ENCODE data around the gene TCF7L2.

TCF7L2 gene

DNA sequence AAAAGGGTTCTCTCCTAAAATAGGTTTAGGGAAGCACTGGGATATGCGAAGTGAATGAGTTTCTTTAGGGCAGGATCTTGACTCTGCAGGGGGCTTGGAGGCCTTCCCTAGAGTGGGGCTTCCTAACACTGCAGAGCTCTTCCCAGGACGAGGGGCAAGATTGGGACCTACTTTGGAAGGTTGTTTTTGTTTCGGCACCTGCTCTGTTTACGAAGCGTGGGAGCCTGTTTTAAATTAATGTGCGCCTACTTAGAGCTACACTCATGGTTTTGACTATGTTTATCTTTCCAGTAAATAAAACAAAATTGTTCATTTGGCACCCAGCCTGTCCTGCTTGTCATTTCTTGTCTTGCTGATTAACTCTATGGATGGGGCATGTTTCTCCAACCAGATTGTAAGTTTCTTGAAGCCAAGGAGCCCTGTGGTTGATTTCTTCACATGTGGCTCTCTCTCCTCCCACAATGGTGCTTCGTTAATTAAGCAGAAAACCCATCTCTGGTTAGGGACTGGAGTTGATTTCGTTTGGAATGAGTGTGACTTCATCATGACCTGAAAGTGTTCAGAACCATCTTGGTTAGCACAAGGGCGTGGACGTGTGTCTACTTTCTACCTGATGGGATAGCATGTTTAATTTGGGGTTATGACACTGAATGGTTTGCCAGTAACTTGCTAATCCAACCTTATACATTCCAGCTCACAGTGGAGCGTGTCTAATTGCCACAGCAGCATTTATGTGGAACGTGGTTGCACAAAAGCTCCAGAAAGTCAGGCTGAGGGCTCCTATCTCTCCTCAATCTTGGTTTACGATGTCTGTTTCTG, 98.1 kb downstream of the TCF7L2 start:
- DNase-seq = peak; percentile 2

DNA sequence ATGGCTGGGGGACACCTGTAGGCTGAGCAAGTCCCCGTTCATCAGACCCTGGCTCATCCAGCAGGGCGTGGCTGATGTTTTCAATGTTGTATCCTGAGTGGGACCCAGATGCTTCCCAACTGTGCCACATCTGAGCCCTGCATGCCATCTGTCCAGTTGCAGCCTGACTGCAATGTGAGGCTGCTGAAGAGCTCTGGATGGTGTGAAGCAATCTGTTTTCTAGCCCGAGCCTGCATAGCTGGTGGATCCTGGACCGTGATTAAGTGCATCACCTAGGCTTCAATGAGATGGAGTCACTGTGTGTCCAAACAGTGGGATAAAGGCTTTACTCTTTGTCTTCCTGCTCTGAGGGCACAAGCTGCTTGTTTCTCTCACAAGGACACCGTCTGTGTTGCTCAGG, 99.8 kb downstream of the TCF7L2 start:
- peak; percentile 11 for DNase-seq

DNA sequence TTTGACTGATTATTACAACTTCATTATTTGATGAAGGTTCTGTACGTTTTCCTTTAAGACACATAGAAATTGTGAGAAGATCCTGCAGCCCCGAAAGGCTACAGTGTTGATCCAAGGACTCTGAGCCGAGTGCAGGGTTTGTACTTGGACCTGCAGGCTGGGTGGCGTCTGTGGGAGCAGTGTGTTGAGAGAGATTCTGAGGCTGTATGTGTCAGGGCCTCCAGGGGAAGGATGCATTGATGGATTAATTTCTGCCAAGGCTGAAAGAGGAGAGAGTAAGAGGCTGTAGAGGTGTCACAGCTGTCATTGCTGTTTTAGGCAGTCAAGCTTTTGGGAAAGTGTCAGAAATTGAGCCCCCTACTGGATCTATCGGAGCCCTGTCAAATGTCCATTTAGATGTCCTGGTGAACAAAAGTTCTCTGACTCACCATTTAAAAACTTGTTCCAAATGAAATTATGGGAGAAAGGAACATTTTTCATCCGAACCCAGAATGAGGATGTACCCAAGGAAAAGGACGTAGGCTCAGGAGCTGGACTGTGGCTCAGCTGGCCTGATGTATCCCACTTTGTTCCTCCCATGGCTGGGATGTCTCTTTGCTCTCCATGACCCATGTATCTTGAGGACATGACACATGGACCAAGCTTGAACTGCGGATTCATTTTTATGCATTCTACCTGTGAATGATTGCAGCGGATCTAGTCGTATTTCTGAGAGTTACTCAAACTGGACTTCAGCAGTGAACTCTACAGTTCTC, 102.2 kb downstream of the TCF7L2 start:
- DNase-seq = peak; percentile 16

DNA sequence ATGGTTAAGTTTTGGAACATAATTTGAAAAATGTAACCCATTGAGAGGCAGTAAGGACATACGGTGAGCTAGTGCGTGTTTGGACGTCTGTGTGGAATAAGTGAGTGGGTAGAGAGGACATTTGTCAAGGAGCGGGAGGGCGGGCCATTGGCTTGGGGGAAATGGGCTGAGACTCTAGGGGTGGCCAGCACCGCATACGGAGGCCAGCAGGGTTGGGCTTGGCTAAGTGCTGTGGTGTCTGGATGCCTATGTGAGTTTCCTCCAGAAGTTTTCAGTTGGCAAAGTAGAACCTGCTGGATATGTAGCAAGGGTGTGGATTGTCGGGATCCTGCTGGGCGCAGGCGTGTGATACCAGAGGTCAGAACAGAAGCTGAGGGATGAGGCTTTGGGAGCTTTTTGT, 103.0 kb downstream of the TCF7L2 start:
- peak; percentile 62 for DNase-seq

DNA sequence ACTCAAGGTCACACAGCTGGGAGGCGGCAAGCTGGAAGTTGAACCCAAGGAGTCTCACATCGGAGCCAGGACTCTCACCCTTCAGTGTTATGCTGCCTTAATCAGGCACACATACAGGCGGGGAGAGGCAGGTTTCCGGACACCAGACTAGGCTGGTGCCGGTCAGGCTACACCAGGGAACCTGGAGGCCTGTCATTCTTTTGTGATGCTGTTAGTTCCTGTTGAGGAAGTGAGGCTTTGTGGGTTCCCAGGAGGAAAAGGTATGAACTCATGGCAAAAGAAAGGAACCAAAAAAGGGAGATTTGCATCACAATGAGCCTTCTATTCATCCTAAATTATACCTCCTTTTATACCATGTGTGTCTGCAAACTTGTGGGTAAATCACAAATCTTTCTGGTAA, 103.8 kb downstream of the TCF7L2 start:
- DNase-seq = peak; percentile 28

DNA sequence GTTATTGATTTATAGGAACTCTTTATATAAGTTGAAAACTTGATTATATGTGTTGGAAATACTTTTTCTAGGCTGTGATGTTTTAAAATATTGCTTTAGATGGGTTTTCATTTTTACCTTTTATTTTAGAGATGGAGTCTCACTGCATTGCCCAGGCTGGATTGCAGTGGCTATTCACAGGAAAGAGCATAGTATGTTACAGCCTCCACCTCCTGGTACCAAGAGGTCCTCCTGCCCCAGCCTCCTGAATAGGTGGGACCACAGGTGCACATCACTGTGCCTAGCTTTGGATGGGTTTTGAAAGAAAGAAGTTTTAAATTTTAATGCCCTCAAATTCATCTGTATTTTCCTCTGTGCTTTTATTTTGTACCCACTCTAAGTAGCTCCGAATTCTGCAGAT, 105.4 kb downstream of the TCF7L2 start:
- DNase-seq = no peak

DNA sequence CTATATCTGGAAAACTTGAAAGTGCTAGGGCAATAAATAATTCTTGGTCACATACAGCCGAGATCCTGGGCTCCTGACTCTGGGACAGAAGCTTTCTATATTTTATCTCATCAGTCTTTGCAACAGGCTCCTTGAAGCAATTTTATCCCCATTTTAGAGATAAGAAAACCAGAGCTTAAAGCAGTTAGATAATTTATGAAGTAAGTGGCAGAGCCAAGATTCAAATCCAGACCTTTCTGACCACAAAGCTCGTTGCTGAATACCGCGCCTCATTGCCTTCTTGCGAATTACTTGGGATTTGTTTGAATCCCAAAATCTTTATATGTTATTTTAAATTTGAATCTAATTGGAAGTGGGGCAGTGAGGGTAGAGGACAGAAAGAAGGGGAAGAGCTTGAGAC, 106.0 kb downstream of the TCF7L2 start:
- no peak for DNase-seq

DNA sequence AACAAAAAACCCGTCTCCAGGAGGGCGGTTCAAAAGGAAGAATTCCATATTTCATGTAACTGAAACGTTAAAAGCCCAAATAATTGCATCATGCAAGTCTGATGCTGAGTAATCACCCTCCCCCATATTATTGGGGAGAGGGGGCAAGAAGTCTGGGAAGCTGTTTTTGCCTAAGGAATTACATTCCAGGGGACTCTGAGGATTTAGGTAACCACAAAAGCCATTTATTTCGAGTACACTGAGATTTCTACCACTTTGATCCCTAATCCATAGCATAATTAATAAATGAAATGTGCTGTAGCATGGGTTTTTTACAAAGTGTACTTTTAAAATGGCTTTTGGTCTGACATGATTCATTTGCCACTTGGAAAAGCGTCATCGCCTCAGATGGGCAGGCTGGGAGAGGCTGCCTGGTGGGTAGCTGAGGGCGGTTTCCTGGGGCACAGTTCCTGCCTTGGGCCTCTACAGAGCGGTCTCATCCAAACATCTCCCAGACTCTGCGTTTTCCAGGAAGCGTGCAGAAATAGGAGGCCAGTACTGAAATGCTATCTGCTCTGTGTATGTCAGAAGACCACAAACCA, 106.5 kb downstream of the TCF7L2 start:
- peak; percentile 62 for DNase-seq

DNA sequence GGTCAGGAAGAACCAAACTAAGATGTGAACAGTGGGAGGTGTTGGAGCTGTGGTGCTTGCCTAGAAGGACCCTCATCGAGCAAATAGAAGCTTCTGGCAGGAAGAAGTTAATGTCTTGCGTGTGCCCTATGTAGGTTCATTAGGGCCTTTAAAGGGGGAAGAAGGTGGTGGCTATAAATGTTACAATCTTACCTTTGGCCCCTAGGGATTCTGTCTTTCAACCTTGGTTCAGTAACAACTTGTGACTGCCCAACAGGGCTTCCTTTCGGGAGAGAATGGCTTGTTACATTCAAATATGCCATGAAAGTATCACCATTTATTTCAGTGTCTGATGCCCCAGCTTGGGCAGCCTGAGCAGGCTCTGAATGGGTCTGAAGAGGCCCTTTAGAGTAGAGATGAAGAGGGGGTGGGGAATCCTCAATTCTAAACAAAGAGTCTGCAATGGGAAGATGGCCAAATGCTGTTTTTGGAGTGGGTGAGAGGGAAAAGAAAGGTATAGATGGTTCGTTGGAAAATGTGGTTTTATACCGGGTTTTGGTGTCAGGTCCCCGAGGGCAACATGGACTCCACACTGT, 108.0 kb downstream of the TCF7L2 start:
- no peak for DNase-seq

DNA sequence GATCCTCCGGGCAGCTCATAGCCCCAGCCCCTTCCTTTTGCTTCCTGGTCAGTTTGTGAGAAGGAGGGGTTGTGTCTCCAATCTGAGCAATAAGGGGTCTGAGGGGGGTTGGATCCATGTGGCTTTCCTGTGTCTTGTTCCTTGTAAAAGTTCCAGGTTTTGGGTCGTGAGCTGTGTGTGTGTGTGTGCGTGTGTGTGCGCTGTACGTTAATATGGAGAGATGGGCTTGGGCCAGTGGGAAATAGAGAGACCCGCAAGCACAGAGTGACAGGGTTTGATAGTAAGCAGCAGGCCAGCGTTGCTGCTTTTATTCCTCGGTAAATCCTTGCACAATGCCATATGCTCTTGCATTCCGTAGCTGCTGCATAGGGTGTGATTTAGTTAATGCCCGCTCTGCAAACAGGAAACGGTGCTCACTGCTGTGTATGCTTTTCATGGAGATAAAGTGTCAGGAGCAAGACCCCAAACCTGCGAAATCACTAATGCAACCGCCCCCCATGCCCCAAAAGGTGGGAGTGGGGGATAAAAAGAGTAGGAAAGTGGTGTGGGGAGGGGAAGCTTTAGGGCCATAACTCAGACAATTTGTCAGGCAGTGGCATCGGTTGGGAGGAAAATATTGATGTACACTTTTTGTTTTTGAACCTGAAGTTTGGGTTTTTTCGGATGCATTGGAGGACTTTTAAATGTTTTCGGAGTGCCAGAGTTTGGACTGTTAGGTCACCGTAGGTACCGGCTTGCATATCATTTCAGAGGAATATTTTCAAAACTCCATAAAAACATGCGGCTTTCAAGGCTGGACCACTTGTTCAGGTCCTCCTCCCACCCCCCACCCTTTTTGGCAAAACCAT, 108.7 kb downstream of the TCF7L2 start:
- DNase-seq = peak; percentile 48

DNA sequence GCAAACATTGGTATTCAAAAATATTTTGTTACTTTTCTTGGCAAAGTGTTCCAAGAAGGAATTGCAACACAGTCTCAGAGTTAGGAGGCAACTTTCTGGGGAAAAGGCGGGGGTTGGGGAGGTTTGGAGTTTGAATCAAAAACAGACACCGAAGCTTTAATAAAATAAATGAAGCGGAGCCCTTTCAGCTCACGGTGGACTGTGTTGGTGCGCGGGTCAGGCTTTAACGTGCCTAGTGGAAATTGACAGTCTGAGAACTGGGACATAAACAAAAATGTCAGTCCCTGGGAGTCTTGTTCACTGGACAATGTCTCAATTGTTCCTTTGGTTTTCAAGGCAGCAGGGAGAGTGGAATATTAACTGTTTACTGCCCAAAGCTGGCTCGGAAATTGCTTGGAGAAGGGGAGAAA, 109.3 kb downstream of the TCF7L2 start:
- DNase-seq = peak; percentile 63

DNA sequence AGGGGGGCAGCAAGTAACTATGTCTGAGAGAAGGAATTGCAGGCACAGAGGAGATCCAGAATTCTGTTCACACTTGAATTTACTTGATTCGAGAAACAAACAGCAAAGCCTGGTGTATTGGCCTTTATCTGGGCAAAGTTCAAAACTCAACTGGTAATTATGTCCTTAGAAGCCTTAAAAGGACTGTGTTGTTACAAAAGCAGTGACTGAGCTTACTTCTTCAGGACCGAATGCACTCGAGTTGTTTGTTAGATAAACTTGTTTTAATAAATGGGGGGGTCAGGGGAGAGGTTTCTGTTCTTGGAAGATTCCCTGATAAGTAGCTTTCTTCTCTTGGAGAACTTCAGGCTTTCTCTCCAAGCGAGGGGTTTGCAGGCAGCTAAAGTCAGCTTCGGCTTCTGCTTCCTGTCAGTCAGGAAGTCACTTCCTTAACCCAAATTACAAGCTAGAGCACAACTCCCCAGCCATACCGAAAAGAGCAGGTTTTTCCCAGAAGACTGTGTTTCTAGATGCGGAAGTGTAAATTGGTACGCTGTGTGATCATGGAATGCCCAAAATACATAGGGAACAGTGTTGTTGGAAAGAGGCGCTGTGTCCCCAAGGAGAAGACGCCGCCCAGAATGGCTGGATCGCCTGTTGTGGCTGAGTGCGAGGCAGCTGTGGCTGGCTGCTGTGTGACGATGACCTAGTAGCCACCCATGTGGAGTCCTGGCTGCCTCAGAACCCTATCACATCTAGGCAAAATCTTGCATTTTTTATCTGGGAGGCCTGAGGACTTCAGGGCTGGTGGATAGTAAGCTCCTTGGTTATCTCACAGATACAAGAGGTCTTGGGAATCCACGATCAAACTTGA, 110.4 kb downstream of the TCF7L2 start:
- DNase-seq = peak; percentile 62

DNA sequence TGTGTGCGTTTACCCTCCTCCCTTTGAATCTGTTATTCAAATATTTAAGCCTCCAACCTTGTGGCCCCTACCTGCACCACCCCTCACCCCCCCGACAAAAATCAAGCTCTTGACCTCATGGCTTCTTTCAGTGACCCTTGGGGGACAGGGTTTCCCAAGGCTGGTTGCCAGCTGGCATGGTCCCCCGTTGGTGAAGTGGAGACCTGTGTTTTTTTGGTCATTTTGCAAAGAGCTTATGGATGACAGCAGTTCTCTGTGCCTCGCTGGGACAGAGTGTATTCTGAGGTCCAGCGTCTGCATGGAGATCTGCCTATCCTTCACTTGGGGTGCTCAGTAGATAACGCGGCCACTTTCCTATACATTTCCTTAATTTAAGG, 111.0 kb downstream of the TCF7L2 start:
- peak; percentile 18 for DNase-seq

DNA sequence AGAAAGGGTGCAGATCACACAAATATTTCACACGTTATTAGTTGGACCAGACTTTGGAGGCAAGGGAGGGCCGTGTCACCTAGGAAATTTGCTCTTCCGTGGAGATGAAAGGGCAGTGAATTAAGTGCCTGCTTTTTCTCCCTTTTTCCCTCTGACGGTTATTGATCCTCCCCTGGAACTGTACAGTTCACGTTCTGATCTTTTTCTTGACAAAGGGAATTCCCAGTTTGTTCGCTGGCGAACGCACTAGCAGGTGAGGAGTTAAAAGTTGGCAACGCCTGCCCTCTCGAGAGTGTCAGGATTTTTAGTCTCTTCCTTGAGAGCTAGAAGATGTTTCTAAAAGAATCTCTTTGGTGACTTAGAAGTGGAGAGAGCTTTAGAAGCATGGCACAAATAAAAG, 111.5 kb downstream of the TCF7L2 start:
- no peak for DNase-seq

DNA sequence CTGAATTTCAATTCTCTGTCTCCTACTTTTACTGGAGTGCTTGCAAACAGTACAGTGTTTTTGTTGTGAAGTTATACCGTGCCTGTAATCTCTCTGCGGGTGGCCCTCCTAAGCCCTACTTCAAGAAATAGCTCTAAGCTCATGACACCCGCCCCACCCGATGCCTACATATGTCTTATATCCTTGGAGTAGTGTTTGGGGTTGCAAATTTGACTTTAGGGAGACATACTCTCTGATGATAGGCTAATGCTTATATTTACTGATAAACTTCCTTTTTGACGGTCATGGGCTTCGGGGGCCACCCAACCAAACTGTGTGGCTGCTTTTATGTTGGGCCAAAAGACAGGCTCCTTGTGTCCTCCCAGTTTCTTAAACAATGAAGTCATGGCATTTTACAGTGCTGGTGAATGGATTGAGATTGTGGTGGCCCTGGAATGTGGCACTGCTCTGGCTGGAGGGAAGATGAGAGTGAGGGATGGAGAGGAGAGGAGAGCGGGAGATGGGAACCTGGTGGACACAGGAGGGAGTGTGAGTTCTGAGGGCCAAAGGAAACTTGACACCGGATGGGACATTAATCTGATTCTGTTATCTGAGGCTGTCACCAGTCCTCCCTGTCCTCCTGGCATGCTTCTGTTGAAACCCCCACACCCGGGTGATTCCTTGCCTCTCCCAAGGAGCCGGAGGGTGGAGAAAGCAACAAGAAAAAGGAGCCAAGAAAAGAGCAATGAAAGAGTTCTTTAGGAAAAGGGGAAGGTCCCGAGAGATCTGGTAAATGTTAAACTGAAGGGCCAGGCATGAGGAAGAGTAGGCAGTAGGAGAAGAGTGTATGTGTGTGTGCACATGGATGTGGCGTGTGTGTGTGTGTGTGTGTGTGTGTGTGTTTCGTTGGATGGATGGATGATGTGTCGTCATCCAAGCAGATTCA, 113.3 kb downstream of the TCF7L2 start:
- DNase-seq = peak; percentile 16

DNA sequence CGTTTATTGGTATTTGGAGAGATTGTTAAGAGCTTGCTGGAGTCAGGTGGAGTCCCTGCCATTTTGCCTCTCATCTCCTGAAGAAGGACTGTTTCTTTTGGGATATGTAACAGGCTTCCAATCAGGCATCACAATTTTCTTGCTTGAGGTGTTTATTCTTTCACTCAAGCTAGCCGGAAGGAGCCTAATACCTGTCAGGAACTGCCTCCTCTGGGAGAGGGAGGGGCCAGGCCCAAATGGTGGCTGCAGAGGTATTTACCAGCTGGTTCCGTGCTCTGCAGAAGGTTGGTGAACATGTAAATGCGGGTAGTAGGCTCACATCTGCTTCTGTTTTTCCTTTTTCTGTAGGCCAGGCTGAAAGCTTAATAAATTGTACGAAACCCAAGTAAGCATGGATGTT, 114.0 kb downstream of the TCF7L2 start:
- DNase-seq = peak; percentile 16

DNA sequence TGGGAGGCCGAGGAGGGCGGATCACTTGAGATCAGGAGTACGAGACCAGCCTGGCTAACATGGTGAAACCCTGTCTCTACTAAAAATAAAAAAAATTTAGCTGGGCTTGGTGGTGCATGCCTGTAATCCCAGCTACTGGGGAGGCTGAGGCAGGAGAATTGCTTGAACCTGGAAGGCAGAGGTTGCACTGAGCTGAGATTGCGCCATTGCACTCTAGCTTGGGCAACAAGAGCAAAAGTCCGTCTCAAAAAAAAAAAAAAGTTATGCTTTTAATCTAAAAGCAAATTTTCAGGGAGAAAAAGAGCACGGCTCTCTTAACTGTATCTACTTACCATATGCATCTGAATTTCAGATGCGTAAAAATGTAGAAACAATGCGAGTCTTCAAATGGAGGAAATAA, 116.1 kb downstream of the TCF7L2 start:
- peak; percentile 0 for DNase-seq

DNA sequence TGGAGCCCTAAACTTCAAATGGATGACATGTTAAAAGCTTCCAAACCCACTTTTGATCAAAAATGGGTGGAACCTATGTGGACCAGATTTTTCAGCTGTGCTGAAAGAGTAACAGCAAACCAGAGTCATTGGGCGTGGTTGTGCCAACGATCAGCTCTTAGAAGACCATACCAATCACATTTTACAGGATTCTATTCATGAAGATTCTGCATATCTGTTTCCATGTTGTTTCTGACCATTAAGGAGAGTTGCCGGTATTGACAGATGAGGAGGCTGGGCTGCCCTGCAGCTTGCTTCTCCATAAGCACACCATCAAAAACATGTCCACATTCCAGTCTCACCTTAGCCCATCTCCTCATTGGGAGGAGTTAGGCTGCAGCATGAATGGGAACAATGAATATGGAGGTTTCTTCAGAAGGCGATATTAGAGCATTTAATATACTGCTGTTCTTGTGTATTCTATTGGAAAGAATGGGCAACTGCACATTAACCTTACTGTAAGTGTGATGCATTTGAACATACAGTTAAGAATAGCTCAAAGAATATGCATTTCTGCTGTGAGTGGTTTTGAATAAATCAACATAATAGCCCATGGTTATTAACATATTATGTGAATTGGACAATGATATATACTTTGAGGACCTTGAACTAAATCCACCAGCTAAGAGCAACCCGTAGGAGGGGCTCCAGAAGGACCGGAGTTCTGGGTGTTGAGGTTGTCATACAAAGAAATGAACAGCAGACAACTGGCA, 116.7 kb downstream of the TCF7L2 start:
- peak; percentile 1 for DNase-seq

DNA sequence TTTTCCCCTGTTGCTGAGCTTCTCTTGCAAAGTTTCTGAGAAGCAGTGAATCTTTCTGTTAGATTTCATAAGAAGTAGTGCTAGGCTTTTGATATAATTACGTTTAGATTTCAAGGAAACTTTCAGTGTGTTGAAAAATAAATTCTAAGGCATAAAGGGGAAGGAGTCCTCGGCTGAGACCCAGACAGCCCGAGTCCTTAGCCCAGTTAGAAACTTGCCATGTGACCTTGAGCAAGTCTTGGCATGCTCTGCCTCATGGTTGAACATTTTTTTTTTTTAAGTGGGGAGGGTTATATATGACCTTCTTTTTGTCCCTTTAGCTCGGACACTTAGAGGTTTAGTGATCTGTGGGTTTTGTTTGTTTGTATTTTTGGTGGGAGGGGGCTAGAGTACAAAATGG, 117.5 kb downstream of the TCF7L2 start:
- DNase-seq = no peak

Data from right hindlimb (tissue), 1 donor.